ENCODE measurements around the gene CD3D.

CD3D gene

DNA sequence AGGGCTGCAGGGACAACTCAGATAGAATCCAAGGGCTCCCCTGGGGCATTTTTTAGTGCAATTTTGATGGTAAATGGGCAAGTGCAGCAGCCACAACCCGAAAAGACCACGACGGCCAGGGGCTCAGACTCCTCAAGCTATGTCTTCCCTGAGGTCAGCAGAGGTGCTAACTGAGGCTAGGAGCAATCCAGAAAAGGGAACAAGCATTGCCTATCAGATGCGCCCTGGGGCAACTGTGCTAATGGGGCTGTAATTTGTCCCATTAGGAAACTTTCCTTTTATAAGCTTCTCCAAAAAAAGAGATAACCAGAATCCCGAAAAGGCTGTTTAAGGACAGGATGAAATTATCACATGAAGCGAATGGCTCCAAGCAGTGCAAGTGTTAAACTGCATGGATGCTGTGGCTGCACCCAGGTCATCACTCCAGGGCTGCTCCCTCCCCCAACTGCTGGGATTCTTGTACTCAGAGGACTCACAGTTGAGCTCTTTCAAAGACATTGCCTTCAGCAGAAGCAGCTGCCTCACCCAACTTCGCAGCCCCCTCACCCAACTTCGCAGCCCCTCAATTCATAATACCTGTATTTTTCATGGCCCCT lies 40.8 kb downstream of the CD3D start:
- no peak for DNase-seq (ENCODE audit: low spot score)

DNA sequence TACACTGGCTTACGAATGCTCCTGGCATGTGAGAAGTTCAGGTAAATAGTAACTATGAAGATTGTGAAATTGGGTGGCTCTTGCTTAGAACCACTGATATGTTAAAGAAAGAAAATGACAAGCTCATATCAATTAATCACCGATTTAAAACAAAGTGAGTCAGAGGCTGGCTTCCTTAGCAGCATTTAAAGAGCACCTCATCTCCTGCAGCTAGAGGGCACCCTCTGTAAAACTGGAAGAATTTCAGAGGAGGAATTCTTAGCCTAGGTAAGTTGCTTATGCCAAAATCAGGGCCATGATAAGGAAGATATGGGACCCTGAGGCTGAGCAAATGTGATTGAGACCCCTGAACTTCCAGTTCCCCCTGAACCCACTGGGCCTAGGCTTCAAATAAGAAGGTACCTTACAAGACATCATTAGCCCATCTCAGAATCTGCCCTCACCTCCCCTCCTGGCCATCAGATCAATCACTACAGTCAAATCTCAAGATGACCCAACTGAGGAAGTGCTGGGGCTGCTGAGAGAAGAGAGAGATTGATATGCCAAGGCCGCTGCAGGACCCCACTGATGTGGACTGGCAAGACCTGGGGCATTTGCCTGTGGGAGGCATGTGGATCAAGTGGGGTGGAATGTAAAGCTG lies 46.6 kb downstream of the CD3D start:
- DNase-seq (ENCODE audit: low spot score), result no peak

- DNase-seq (ENCODE audit: low spot score), result no peak
Observed at GRCh38 chr11:118295199-118295598, 47.3 kb downstream of the CD3D start.

DNA sequence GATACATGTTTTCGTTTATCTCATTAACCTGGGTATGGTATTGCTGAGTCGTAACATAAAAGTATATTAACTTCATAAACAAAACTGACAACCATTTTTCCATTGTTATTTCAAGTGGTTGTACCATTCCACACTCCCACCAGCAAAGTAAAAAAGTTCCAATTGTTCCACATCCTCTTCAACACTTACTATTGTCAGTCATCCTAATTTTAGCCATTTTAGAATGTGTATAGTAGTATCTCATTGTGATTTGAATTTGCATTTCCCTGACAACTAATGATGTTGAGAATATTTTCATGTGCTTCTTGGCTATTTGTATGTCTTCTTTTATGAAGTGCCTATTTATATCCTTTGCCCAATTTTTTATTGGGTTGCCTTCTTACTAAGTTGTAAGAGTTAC lies 48.5 kb downstream of the CD3D start:
- no peak for DNase-seq (ENCODE audit: low spot score)

DNA sequence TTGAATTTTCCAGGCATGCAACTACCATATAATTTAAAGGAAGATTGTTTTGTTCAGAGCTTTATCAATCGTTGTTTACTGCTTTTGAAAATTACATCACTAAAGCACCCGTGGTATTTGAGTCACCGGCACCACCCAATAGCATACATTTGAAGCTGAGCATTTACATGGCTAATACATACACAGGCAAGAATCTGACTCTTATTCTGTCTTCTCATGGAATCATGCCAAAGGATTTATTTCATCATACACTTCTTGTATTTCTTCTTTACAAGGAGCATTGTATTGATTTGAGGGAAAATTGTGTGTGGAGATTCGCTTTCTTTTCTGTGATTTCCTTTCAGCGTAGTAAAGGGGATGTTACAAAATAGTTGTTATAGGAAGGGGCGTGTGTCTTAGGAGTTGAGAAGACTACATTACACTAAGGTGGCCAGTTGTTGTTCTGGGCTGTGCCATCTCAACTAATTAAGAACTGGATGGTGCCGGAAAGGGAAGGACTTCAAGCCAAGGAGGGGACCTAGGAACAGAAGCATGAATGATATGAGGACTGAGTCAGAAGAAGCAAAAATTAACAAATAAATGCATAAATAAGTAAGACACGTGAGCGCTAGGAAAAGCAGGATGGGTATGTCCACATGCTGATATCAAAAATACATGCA lies 50.9 kb downstream of the CD3D start:
- no peak for DNase-seq (ENCODE audit: low spot score)

DNA sequence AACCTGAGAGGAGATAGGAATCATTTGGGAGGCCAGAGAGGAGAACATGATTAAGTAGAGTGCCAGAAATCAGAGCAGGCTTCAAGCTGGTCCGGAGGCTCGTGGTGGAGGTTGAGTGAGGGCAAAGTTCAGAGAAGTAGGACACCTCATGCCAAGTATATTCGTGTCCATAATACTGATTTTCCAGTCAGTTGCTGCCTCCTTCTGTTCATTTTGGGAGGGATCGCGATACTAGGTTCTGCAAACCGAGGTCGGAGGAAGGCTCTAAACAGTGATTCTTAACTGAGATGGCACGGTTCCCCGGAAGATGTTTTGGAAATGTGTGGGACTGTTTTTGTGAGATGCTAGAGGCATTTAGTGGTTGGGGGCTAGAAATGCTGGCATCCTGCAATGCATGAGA lies 51.6 kb downstream of the CD3D start:
- no peak for DNase-seq (ENCODE audit: low spot score)

DNA sequence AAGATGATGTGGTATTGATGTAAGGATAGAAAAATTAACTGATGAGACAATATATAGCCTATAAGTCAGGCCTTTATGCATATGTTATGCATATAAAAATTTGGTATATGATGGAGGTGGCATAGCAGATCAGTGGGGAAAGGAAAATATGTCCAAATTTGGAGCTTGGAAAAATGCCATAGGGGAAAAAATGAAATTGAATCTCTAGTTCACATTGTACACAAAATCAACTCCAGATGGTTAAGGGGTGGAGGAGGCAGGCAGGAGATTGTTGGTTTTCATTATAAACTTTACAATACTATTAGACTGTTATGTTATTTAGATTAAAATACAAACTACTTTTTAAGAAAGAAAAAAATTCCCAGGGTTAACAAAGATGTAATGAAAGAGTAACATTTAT lies 53.1 kb downstream of the CD3D start:
- DNase-seq (ENCODE audit: low spot score), result no peak
